VCaP (cell line): ENCODE data around the gene DCAF5.

ENCODE experiments used
- H3K27ac ChIP-seq: fragments of 450-650 bp; 2 replicates; pipeline ENCODE4 v1.5.1; 2017
- TF ChIP-seq, protein P1 (sequence below): fragments of 450-650 bp; conservative IDR thresholded peaks from 2 replicates; pipeline ENCODE4 v1.5.1; 2017; ENCODE audit warnings: mild to moderate bottlenecking, moderate library complexity

DCAF5 gene

DNA sequence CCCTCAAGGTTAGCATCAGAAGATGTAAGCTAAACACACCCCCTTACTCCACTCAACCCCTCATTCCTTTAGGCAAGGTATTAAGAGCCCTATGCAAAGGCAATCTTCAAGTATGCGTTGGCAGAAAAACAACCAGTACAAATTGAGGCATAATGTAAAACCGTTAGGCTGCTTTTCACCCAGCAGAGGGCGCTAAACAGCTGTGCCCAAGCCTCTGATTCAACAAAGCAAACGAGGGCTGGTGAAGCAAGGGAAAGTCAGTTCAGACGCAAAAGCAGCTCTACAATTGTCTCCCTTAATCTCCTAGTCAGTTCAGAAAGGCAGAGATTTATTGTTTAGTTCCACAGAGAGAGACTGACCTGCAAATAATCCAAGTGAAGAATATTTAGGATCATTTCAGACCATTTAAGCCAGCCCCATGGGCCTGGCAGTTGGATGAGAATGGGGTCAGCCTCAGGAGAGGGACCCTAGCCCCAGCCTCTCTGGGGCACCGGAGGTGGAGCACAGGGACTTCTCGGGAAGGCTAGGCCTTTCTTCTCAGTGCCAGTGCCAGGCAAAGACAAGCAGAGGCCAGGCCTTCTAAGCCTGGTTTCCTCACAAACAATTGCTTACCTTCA lies 23.5 kb downstream of the DCAF5 start:
- peak overlapping the region; percentile 62 for H3K27ac ChIP-seq
- TF ChIP-seq, protein P1, sequence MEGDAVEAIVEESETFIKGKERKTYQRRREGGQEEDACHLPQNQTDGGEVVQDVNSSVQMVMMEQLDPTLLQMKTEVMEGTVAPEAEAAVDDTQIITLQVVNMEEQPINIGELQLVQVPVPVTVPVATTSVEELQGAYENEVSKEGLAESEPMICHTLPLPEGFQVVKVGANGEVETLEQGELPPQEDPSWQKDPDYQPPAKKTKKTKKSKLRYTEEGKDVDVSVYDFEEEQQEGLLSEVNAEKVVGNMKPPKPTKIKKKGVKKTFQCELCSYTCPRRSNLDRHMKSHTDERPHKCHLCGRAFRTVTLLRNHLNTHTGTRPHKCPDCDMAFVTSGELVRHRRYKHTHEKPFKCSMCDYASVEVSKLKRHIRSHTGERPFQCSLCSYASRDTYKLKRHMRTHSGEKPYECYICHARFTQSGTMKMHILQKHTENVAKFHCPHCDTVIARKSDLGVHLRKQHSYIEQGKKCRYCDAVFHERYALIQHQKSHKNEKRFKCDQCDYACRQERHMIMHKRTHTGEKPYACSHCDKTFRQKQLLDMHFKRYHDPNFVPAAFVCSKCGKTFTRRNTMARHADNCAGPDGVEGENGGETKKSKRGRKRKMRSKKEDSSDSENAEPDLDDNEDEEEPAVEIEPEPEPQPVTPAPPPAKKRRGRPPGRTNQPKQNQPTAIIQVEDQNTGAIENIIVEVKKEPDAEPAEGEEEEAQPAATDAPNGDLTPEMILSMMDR: peak; percentile 96

DNA sequence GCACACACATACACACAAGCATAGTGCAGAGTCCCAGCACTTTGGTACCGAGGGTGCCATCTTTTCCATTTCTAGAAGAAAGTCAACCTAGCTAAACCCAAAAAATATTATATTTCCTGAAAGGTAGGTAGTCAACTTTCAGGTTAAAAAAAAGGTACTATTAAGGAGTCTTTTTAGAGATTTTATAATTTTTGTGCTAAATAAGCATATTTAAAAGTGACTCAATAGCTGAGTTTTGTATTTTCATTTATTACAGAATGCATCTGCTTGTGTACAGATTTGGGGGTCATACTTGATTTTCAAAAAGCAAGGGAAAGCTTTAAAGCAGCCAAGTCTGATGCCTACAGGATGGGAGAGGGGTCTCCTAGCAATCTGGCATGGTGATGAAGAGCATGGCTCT lies 34.6 kb downstream of the DCAF5 start:
- TF ChIP-seq, protein P1: no peak
- no peak overlapping the region for H3K27ac ChIP-seq

DNA sequence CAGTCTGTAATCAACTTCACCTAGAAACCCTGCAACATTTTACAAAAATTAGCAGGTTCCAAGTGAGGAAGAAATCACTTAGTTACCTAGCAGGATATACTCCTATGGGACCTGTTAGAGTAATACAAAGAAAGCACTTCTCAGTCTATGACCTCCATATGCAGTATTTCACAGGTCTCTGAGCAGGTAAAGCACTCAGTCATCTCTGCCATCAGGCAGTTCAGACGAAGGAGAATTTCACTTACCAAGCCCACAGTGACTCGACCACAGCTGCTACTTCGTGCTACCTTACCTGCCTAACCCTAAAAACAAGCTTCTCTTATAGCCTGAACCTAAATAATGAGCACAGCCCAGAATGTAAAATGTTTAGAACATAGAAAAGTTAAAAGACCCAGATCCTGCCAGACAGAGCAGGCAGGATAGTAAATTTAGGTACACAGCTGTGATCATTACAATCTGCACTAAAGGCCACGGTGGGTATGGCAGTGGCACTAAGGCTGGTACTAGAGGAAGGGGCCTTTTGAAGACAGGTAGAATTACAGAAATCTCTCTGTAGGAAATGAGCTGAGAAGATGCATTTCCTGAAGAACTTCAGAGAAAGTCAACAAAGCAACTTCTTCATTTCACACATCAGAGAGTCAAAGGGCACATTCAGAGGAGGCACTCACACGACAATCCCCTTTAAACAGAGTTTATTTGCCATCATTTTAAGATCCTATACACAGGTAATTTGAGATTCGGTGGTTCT lies 35.7 kb downstream of the DCAF5 start:
- TF ChIP-seq, protein P1: no peak
- no peak overlapping the region for H3K27ac ChIP-seq

DNA sequence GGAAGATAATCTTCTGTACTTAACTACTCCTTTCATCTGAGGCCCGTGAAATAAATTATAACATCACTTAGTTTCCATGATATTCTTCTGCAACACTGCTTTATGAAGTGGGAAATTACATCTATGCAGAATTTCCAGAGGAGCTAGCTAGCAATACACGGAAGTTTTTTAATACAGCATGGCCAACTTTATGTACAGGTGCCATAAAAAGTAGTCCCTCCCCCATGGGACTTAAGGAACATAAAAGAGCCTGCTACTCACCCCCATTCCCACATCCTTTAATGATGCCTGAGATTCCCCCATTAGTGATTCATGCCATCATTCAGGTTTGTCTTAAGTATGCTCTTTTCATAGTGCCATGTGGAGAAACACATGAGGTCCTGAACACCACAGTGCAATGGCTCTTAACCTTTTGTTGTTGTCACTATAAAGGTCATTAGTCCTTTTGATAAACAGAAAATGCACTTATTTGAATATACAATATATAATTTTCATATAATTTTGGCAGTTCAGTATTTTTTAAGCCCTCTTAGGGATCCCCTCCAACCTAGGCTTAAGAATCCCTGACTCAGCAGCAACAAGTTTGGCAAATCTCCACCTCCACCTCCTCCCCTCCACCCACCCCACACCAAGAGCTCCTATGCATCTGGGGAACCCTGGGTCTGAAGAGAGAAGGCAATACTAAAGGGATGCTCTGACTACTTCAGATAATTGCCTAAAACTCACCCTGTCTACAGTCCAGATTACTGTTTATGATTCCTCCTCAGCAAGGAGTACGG lies 37.3 kb downstream of the DCAF5 start:
- H3K27ac ChIP-seq: no peak overlapping the region
- TF ChIP-seq, protein P1: no peak

DNA sequence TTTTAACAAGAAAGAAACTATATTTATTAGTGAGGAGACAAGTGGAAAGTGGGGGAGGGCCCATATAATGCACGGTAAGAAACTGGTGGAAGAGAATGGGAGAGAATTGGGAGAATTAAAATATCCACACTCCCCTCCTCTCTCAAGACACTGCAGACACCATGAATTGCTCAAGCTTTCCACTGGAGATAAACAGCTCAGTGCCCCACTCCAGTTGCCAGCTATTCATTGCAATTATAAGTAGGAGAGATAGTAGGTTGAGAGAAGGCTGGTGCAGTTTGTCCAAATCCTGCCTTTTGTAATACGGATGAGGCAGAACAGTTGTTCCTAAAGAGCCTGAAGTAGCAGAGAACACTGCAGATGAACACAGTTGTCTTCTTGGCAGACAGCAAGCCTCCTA lies 38.2 kb downstream of the DCAF5 start:
- TF ChIP-seq, protein P1: no peak
- H3K27ac ChIP-seq: no peak overlapping the region

DNA sequence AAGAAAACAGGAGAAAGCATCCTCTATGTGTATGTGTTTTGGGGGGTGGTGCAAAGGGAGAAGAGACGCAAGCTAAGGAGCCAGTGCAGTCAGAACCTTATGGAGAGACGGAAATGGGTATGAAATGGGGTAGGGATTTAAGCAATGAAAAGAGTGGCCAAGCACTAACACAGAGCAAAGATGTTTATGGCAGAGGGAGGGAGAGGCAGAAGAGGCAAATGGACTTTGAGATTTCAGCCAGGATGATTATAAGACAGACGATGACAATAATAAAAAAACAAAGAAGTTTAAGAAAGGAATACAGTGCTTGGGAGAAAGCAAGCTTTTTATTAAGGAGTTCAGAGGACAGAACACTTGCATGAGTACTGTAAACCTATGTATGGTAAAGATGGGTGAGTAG lies 44.6 kb downstream of the DCAF5 start:
- H3K27ac ChIP-seq: no peak overlapping the region
- TF ChIP-seq, protein P1: no peak

DNA sequence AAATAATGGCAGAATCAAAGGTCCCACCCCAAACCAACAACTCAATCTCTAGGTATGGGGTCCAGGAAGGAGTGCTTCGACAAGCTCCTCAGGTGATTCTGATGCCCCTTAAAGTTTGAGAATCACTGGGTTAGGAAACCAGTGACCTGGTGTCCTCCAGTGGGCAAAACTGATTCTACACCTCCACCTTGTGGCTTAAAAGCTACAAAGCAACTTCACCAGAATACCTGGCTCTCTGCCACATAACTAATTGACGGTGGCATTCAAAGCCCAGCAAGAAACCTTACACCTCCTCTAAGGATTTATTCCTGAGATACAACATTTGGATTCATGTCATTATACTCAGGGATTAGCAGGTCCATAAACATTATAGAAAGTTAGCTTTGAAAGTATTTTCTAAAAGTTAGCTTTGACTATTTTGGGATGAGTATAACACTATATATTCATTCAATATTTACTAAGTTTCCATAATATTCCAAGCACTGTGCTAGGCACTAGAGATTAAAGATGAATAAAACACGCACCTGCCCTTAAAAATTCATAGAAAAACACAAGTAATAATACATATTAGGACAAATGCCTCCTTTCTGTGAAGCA lies 45.4 kb downstream of the DCAF5 start:
- no peak overlapping the region for H3K27ac ChIP-seq
- TF ChIP-seq, protein P1: peak; percentile 75
